ENCODE results near the gene SOS1.

Gene SOS1

DNA sequence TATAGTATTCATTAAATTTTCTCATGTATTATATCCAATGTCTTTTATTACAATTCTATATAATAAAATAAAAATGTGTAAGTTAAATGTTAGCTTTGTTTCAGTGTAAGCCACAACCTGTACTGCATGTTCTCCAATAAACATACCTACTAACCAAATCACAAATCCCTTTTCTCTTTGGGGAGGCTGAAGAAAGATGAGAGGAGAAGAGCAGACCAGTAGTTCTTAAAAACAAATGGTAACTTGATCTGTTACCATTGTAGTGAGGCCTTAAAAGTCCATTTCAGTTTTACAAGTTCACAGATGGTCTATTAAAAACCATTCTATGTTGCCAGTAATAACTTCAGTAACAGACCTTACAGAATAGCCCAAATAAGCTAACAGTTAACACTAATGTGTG lies 100.5 kb downstream of the SOS1 start:
- no peaks in the 10 kb centered on the region for H3K27me3 ChIP-seq (ENCODE audit: insufficient read depth, insufficient read length)
- no peaks in the 10 kb centered on the region for H3K9me3 ChIP-seq (ENCODE audit: insufficient read depth, low read length)
- no peak for DNase-seq (ENCODE audit: low read depth, low spot score)
- H3K9ac ChIP-seq (ENCODE audit: insufficient read length, low read depth) = no peak overlapping the region
- no peaks in the 10 kb centered on the region for H3K4me1 ChIP-seq (ENCODE audit: insufficient read depth, insufficient read length)
- no peak for TF ChIP-seq ZNF274 (IDR thresholded peaks at IDR 0.05; ENCODE audit: low read depth, low read length)
- no peak for TF ChIP-seq SUZ12 (IDR thresholded peaks at IDR 0.05; ENCODE audit: extremely low read depth, insufficient read depth, insufficient read length)
- no peak for TF ChIP-seq YY1 (IDR thresholded peaks at IDR 0.05; ENCODE audit: insufficient read depth, insufficient read length)
- no peak overlapping the region for H3K4me3 ChIP-seq (ENCODE audit: insufficient read length, low read depth)
- peaks cover 12% of the 10 kb centered on the region for H3K36me3 ChIP-seq (ENCODE audit: insufficient read depth, insufficient read length, low read length)

DNA sequence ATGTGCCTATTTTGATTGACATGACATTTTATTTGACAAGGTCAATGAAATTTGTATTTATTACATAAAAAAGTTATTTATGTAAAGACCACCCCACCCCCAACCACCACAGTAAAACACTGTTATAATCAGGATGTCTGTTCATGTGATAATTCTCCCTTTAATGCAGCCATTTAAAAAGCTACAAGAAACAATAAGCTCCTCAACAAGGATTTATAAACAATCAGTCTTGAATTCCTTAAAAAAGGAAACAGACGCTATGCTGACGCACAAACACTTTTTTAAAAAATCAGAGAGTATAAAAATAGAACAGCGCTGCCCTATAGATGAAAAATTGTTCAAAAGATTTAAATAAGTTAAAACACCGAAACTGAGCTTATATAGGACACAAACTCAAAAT lies 102.2 kb downstream of the SOS1 start:
- TF ChIP-seq ZNF274 (IDR thresholded peaks at IDR 0.05; ENCODE audit: low read depth, low read length) (no peak), SUZ12 (IDR thresholded peaks at IDR 0.05; ENCODE audit: extremely low read depth, insufficient read depth, insufficient read length) (no peak), YY1 (IDR thresholded peaks at IDR 0.05; ENCODE audit: insufficient read depth, insufficient read length) (no peak)
- peaks cover 12% of the 10 kb centered on the region for H3K36me3 ChIP-seq (ENCODE audit: insufficient read depth, insufficient read length, low read length)
- H3K9ac ChIP-seq (ENCODE audit: insufficient read length, low read depth) = no peak overlapping the region
- DNase-seq (ENCODE audit: low read depth, low spot score) = no peak
- no peaks in the 10 kb centered on the region for H3K27me3 ChIP-seq (ENCODE audit: insufficient read depth, insufficient read length)
- no peaks in the 10 kb centered on the region for H3K4me1 ChIP-seq (ENCODE audit: insufficient read depth, insufficient read length)
- no peak overlapping the region for H3K4me3 ChIP-seq (ENCODE audit: insufficient read length, low read depth)
- no peaks in the 10 kb centered on the region for H3K9me3 ChIP-seq (ENCODE audit: insufficient read depth, low read length)

DNA sequence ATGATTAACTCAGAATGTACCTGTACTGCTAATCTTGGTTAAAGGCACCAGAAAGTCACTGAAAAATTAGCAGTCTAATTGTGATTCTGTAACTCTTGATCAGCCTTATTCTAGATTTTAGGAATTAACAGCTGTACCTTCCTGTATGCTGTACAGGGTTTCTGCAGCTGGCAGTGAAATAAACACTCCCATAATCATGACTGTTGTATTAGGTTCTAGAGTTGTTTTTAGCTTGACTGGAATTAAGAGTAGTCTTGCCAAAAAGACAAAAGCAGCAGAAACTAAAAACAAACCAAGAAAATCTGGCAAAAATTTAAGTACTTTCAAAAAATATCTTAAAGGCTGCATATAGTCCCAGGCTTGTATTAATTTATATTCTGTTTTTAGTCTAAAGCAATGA lies 103.5 kb downstream of the SOS1 start:
- no peak overlapping the region for H3K4me3 ChIP-seq (ENCODE audit: insufficient read length, low read depth)
- no peaks in the 10 kb centered on the region for H3K27me3 ChIP-seq (ENCODE audit: insufficient read depth, insufficient read length)
- H3K4me1 ChIP-seq (ENCODE audit: insufficient read depth, insufficient read length) = no peaks in the 10 kb centered on the region
- no peak overlapping the region for H3K9ac ChIP-seq (ENCODE audit: insufficient read length, low read depth)
- no peak for TF ChIP-seq ZNF274 (IDR thresholded peaks at IDR 0.05; ENCODE audit: low read depth, low read length)
- no peak for TF ChIP-seq YY1 (IDR thresholded peaks at IDR 0.05; ENCODE audit: insufficient read depth, insufficient read length)
- TF ChIP-seq SUZ12 (IDR thresholded peaks at IDR 0.05; ENCODE audit: extremely low read depth, insufficient read depth, insufficient read length) = no peak
- H3K36me3 ChIP-seq (ENCODE audit: insufficient read depth, insufficient read length, low read length) = peaks cover 16% of the 10 kb centered on the region
- DNase-seq (ENCODE audit: low read depth, low spot score) = no peak
- no peaks in the 10 kb centered on the region for H3K9me3 ChIP-seq (ENCODE audit: insufficient read depth, low read length)

GRCh38 chr2:39015424-39015823 lies 105.4 kb downstream of the SOS1 start:
- Histone ChIP-seq H3K4me1 (ENCODE audit: insufficient read depth, insufficient read length) (no peaks in the 10 kb centered on the region), H3K9ac (ENCODE audit: insufficient read length, low read depth) (no peak overlapping the region), H3K4me3 (ENCODE audit: insufficient read length, low read depth) (no peak overlapping the region), H3K36me3 (ENCODE audit: insufficient read depth, insufficient read length, low read length) (peaks cover 13% of the 10 kb centered on the region), H3K9me3 (ENCODE audit: insufficient read depth, low read length) (no peaks in the 10 kb centered on the region), H3K27me3 (ENCODE audit: insufficient read depth, insufficient read length) (no peaks in the 10 kb centered on the region)
- no peak for DNase-seq (ENCODE audit: low read depth, low spot score)
- TF ChIP-seq YY1 (IDR thresholded peaks at IDR 0.05; ENCODE audit: insufficient read depth, insufficient read length) = no peak
- TF ChIP-seq SUZ12 (IDR thresholded peaks at IDR 0.05; ENCODE audit: extremely low read depth, insufficient read depth, insufficient read length) = no peak
- no peak for TF ChIP-seq ZNF274 (IDR thresholded peaks at IDR 0.05; ENCODE audit: low read depth, low read length)

DNA sequence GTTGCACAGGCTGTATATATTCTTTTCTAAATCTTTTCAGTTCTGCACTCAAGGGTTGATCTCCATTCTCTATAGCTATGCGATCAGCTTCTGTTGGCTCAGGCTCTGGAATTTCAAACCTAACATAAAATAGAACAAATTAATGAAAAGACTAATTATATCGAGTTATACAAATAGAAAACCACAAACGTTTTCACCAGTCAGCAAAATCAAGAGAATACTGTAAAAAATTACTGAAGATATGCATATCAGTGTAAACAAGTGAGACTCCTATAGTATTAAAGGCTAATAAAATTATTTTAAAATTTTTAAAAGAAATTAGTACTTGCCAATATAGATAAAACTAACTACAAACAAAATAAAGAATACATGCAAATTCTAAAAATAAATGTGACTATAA lies 107.0 kb downstream of the SOS1 start:
- DNase-seq (ENCODE audit: low read depth, low spot score) = no peak
- TF ChIP-seq SUZ12 (IDR thresholded peaks at IDR 0.05; ENCODE audit: extremely low read depth, insufficient read depth, insufficient read length) (no peak), YY1 (IDR thresholded peaks at IDR 0.05; ENCODE audit: insufficient read depth, insufficient read length) (no peak), ZNF274 (IDR thresholded peaks at IDR 0.05; ENCODE audit: low read depth, low read length) (no peak)
- no peak overlapping the region for H3K4me3 ChIP-seq (ENCODE audit: insufficient read length, low read depth)
- no peaks in the 10 kb centered on the region for H3K4me1 ChIP-seq (ENCODE audit: insufficient read depth, insufficient read length)
- no peaks in the 10 kb centered on the region for H3K27me3 ChIP-seq (ENCODE audit: insufficient read depth, insufficient read length)
- no peak overlapping the region for H3K9ac ChIP-seq (ENCODE audit: insufficient read length, low read depth)
- peaks cover 17% of the 10 kb centered on the region for H3K36me3 ChIP-seq (ENCODE audit: insufficient read depth, insufficient read length, low read length)
- no peaks in the 10 kb centered on the region for H3K9me3 ChIP-seq (ENCODE audit: insufficient read depth, low read length)

GRCh38 chr2:39008665-39009064 lies 112.2 kb downstream of the SOS1 start:
- no peak for DNase-seq (ENCODE audit: low read depth, low spot score)
- Histone ChIP-seq H3K4me3 (ENCODE audit: insufficient read length, low read depth) (no peak overlapping the region), H3K4me1 (ENCODE audit: insufficient read depth, insufficient read length) (peaks cover 4% of the 10 kb centered on the region), H3K9me3 (ENCODE audit: insufficient read depth, low read length) (no peaks in the 10 kb centered on the region), H3K36me3 (ENCODE audit: insufficient read depth, insufficient read length, low read length) (peaks cover 31% of the 10 kb centered on the region), H3K27me3 (ENCODE audit: insufficient read depth, insufficient read length) (no peaks in the 10 kb centered on the region), H3K9ac (ENCODE audit: insufficient read length, low read depth) (no peak overlapping the region)
- no peak for TF ChIP-seq ZNF274 (IDR thresholded peaks at IDR 0.05; ENCODE audit: low read depth, low read length)
- no peak for TF ChIP-seq SUZ12 (IDR thresholded peaks at IDR 0.05; ENCODE audit: extremely low read depth, insufficient read depth, insufficient read length)
- no peak for TF ChIP-seq YY1 (IDR thresholded peaks at IDR 0.05; ENCODE audit: insufficient read depth, insufficient read length)

GRCh38 chr2:39007875-39008504 lies 112.9 kb downstream of the SOS1 start:
- no peaks in the 10 kb centered on the region for H3K27me3 ChIP-seq (ENCODE audit: insufficient read depth, insufficient read length)
- DNase-seq (ENCODE audit: low read depth, low spot score) = no peak

More at GRCh38 chr2:39007875-39008504, 112.9 kb downstream of the SOS1 start:
- TF ChIP-seq YY1 (IDR thresholded peaks at IDR 0.05; ENCODE audit: insufficient read depth, insufficient read length) = no peak
- no peak for TF ChIP-seq SUZ12 (IDR thresholded peaks at IDR 0.05; ENCODE audit: extremely low read depth, insufficient read depth, insufficient read length)
- TF ChIP-seq ZNF274 (IDR thresholded peaks at IDR 0.05; ENCODE audit: low read depth, low read length) = no peak
- Histone ChIP-seq H3K9me3 (ENCODE audit: insufficient read depth, low read length) (no peaks in the 10 kb centered on the region), H3K9ac (ENCODE audit: insufficient read length, low read depth) (no peak overlapping the region), H3K36me3 (ENCODE audit: insufficient read depth, insufficient read length, low read length) (peaks cover 24% of the 10 kb centered on the region), H3K4me1 (ENCODE audit: insufficient read depth, insufficient read length) (peaks cover 4% of the 10 kb centered on the region), H3K4me3 (ENCODE audit: insufficient read length, low read depth) (no peak overlapping the region)
